ENCODE results near the gene CDC25C. TPM values are rescaled to one million over a fixed set of nuclear protein-coding genes. Genes with fewer than 3 reads are reported as not detected.
A peak's percentile ranks its signal among the peaks of the same experiment; 100 is the strongest.

The CDC25C gene
- total RNA-seq = 10 to 100 TPM; 14.8 to 30.6 TPM
- polyA plus RNA-seq (2013, experiment 1 of 2) = 34.8 TPM
- polyA plus RNA-seq (2013, experiment 2 of 2) = 33.9 TPM
- long read RNA-seq, experiment 1, partial matches to known transcripts = 3 of 13 reads
- long read RNA-seq, experiment 1, other reads (novel, unspliced or antisense) = 9 of 13 reads
- long read RNA-seq, experiment 2, transcript CDC25C-201 (14 exons, 2,128 nt) = major isoform, 32 of 76 reads
- long read RNA-seq, experiment 2, transcript CDC25C-203 (11 exons, 1,556 nt) = minor isoform, 5 of 76 reads
- long read RNA-seq, experiment 2, partial matches to known transcripts = 3 of 76 reads
- long read RNA-seq, experiment 2, other reads (novel, unspliced or antisense) = 34 of 76 reads
- long read RNA-seq, experiment 3, transcript CDC25C-201 (14 exons, 2,128 nt) = major isoform, 39 of 142 reads
- long read RNA-seq, experiment 3, transcript CDC25C-202 (11 exons, 1,951 nt) = minor isoform, 7 of 142 reads
- long read RNA-seq, experiment 3, transcript CDC25C-203 (11 exons, 1,556 nt) = minor isoform, 13 of 142 reads
- long read RNA-seq, experiment 3, partial matches to known transcripts = 0 of 142 reads
- long read RNA-seq, experiment 3, other reads (novel, unspliced or antisense) = 80 of 142 reads
- long read RNA-seq, experiment 4, transcript CDC25C-201 (14 exons, 2,128 nt) = major isoform, 17 of 53 reads
- long read RNA-seq, experiment 4, partial matches to known transcripts = 1 of 53 reads
- long read RNA-seq, experiment 4, other reads (novel, unspliced or antisense) = 29 of 53 reads

- Mint-ChIP-seq H3K4me3 (peak within 1 kb of the TSS; percentile 90), H3K27ac (peak within 1 kb of the TSS; percentile 99)
Measured at GRCh38 chr5:138331449-138332368, at the start of gene CDC25C. CDC25C (minus strand) TSS chr5:138331804; CDS start chr5:138331180, 624 bp downstream.

GRCh38 chr5:138372653-138373052 is 41.0 kb upstream of the CDC25C start:
- no peak overlapping the region for H3K9ac ChIP-seq (ENCODE audit: extremely low read depth, low read length, poor library complexity, severe bottlenecking)
- peaks cover 31% of the 10 kb centered on the region for H3K36me3 ChIP-seq (ENCODE audit: control insufficient read depth, insufficient read depth, low read length)
- peaks cover 27% of the 10 kb centered on the region for H3K36me3 Mint-ChIP-seq (ENCODE audit: low read depth)
- TF ChIP-seq, protein P1, sequence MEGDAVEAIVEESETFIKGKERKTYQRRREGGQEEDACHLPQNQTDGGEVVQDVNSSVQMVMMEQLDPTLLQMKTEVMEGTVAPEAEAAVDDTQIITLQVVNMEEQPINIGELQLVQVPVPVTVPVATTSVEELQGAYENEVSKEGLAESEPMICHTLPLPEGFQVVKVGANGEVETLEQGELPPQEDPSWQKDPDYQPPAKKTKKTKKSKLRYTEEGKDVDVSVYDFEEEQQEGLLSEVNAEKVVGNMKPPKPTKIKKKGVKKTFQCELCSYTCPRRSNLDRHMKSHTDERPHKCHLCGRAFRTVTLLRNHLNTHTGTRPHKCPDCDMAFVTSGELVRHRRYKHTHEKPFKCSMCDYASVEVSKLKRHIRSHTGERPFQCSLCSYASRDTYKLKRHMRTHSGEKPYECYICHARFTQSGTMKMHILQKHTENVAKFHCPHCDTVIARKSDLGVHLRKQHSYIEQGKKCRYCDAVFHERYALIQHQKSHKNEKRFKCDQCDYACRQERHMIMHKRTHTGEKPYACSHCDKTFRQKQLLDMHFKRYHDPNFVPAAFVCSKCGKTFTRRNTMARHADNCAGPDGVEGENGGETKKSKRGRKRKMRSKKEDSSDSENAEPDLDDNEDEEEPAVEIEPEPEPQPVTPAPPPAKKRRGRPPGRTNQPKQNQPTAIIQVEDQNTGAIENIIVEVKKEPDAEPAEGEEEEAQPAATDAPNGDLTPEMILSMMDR (conservative IDR thresholded peaks at IDR 0.05) = no peak
- no peak for DNase-seq
- no peaks in the 10 kb centered on the region for H3K27me3 ChIP-seq (ENCODE audit: control insufficient read depth, insufficient read depth, low read length, poor library complexity, severe bottlenecking)
- H3K27ac ChIP-seq (ENCODE audit: low read depth, low read length) = no peak overlapping the region
- no peaks in the 10 kb centered on the region for H3K27me3 Mint-ChIP-seq (ENCODE audit: insufficient read depth)
- H3K4me3 Mint-ChIP-seq = no peak overlapping the region
- no peaks in the 10 kb centered on the region for H3K9me3 Mint-ChIP-seq
- H3K4me3 ChIP-seq (ENCODE audit: low read length) = no peak overlapping the region
- H3K4me1 ChIP-seq (ENCODE audit: control insufficient read depth, insufficient read depth, low read length) = no peaks in the 10 kb centered on the region
- WGBS, 2 experiments (ENCODE audit: insufficient coverage in 1 of 2, insufficient read length in 1 of 2) = 70 to 83% methylated on average over 2 to 5 of the region's 5 CpGs
- peaks cover 6% of the 10 kb centered on the region for H3K4me1 Mint-ChIP-seq
- no peaks in the 10 kb centered on the region for H3K9me3 ChIP-seq (ENCODE audit: control insufficient read depth, low read length)
- H3K27ac Mint-ChIP-seq = peak overlapping the region; percentile 28

More at GRCh38 chr5:138331449-138332368, at the start of gene CDC25C:
- TF ChIP-seq, protein P1 (conservative IDR thresholded peaks at IDR 0.05) = no peak
- H3K27me3 Mint-ChIP-seq (ENCODE audit: insufficient read depth) = no peaks in the 10 kb centered on the region
- 0 to 1% methylated on average over 17 to 55 of the region's 55 CpGs for WGBS, 2 experiments (ENCODE audit: insufficient coverage in 1 of 2, insufficient read length in 1 of 2)
- Histone ChIP-seq H3K9me3 (ENCODE audit: control insufficient read depth, low read length) (no peaks in the 10 kb centered on the region), H3K27ac (ENCODE audit: low read depth, low read length) (peak within 1 kb of the TSS; percentile 33), H3K27me3 (ENCODE audit: control insufficient read depth, insufficient read depth, low read length, poor library complexity, severe bottlenecking) (no peaks in the 10 kb centered on the region), H3K4me3 (ENCODE audit: low read length) (peak within 1 kb of the TSS; percentile 82), H3K4me1 (ENCODE audit: control insufficient read depth, insufficient read depth, low read length) (no peaks in the 10 kb centered on the region), H3K36me3 (ENCODE audit: control insufficient read depth, insufficient read depth, low read length) (peaks cover 6% of the 10 kb centered on the region), H3K9ac (ENCODE audit: extremely low read depth, low read length, poor library complexity, severe bottlenecking) (peak within 1 kb of the TSS; percentile 59)
- H3K36me3 Mint-ChIP-seq (ENCODE audit: low read depth) = no peaks in the 10 kb centered on the region
- peak; percentile 99 for DNase-seq
- H3K4me1 Mint-ChIP-seq = peaks cover 18% of the 10 kb centered on the region
- no peaks in the 10 kb centered on the region for H3K9me3 Mint-ChIP-seq

DNA sequence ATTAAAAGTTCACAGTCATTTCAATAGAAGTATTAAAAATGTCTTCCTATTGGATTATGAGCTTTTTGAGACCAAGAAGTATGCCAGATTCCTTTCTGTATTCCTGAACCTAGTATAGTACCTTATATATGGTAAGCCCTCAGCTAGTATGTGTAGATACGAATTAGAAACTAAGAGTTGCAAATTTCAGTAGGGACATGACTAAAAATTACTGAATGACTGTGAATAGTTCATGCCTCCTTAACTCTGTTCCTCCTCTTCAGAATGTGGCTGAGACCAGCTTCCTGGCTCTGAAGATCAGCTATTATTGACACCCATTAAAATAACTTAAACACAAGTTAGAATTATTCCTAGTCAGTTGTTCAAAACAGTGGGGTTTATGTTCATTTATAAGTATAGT is 40.6 kb upstream of the CDC25C start:
- Histone ChIP-seq H3K4me3 (ENCODE audit: low read length) (no peak overlapping the region), H3K9ac (ENCODE audit: extremely low read depth, low read length, poor library complexity, severe bottlenecking) (no peak overlapping the region), H3K27ac (ENCODE audit: low read depth, low read length) (no peak overlapping the region), H3K9me3 (ENCODE audit: control insufficient read depth, low read length) (no peaks in the 10 kb centered on the region), H3K4me1 (ENCODE audit: control insufficient read depth, insufficient read depth, low read length) (no peaks in the 10 kb centered on the region), H3K36me3 (ENCODE audit: control insufficient read depth, insufficient read depth, low read length) (peaks cover 27% of the 10 kb centered on the region), H3K27me3 (ENCODE audit: control insufficient read depth, insufficient read depth, low read length, poor library complexity, severe bottlenecking) (no peaks in the 10 kb centered on the region)
- peak overlapping the region; percentile 28 for H3K27ac Mint-ChIP-seq
- WGBS, 2 experiments (ENCODE audit: insufficient coverage in 1 of 2, insufficient read length in 1 of 2) = 100% methylated on average over 1 of the region's 1 CpG; no CpG with 5 or more reads in 1 of the 2 experiments
- H3K9me3 Mint-ChIP-seq = no peaks in the 10 kb centered on the region
- TF ChIP-seq, protein P1 (conservative IDR thresholded peaks at IDR 0.05) = no peak
- DNase-seq = no peak
- H3K27me3 Mint-ChIP-seq (ENCODE audit: insufficient read depth) = no peaks in the 10 kb centered on the region
- peaks cover 6% of the 10 kb centered on the region for H3K4me1 Mint-ChIP-seq
- peaks cover 22% of the 10 kb centered on the region for H3K36me3 Mint-ChIP-seq (ENCODE audit: low read depth)
- no peak overlapping the region for H3K4me3 Mint-ChIP-seq
